Sigmoid colon (tissue), 4 donors: ENCODE results near the gene CLCN4.

Experiments used
- EP300 ChIP-seq, 4 donors: sonication (generic); formaldehyde crosslinking; IDR thresholded peaks; one replicate each; pipeline ENCODE4 v1.6.1; 2017; ENCODE audit warnings: antibody characterized with exemption in 4 of 4
- POLR2A ChIP-seq, 2 donors: fragments of 450-650 bp; IDR thresholded peaks; one replicate each; pipeline ENCODE4 v1.6.1; 2016; ENCODE audit warnings: antibody characterized with exemption in 2 of 2, mild to moderate bottlenecking in 2 of 2, moderate library complexity in 2 of 2
- POLR2AphosphoS5 ChIP-seq, 4 donors: sonication (generic); formaldehyde crosslinking; IDR thresholded peaks; one replicate each; pipeline ENCODE4 v1.6.1; 2017; ENCODE audit warnings: antibody characterized with exemption in 4 of 4
- TF ChIP-seq, protein P1 (sequence below), 4 experiments: fragments of 450-650 bp in 3 of 4; fragments of 200-600 bp in 1 of 4; IDR thresholded peaks; one replicate each; pipeline ENCODE4 v1.5.1; 2016 to 2019; ENCODE audit warnings: antibody characterized with exemption in 4 of 4, mild to moderate bottlenecking in 3 of 4, moderate library complexity in 2 of 4

DNA sequence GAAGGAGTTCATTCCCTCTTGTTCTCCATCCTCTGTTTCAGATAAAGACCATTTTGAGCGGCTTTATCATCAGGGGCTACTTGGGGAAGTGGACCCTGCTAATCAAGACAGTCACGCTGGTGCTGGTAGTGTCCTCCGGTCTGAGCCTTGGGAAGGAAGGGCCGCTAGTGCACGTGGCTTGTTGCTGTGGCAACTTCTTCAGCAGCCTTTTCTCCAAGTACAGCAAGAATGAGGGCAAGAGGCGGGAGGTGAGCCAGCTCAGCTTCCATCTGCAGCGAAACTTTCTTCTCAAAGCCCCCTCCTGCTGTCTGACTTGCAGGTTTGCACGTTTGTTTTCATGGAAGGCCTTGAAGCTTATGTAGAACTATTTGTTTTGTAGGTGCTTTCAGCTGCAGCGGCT is 49.5 kb downstream of the CLCN4 start:
- TF ChIP-seq, protein P1, sequence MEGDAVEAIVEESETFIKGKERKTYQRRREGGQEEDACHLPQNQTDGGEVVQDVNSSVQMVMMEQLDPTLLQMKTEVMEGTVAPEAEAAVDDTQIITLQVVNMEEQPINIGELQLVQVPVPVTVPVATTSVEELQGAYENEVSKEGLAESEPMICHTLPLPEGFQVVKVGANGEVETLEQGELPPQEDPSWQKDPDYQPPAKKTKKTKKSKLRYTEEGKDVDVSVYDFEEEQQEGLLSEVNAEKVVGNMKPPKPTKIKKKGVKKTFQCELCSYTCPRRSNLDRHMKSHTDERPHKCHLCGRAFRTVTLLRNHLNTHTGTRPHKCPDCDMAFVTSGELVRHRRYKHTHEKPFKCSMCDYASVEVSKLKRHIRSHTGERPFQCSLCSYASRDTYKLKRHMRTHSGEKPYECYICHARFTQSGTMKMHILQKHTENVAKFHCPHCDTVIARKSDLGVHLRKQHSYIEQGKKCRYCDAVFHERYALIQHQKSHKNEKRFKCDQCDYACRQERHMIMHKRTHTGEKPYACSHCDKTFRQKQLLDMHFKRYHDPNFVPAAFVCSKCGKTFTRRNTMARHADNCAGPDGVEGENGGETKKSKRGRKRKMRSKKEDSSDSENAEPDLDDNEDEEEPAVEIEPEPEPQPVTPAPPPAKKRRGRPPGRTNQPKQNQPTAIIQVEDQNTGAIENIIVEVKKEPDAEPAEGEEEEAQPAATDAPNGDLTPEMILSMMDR (IDR thresholded peaks at IDR 0.05): no peak
- no peak for TF ChIP-seq POLR2AphosphoS5 (IDR thresholded peaks at IDR 0.05)
- TF ChIP-seq EP300 (IDR thresholded peaks at IDR 0.05): no peak
- TF ChIP-seq POLR2A (IDR thresholded peaks at IDR 0.05): no peak
